SU-DHL-6 (cell line): ENCODE measurements around the gene SELENOO.

ENCODE experiments used
- H2AFZ ChIP-seq: fragments of 200-600 bp; sonication (generic); 2 replicates; pipeline ENCODE4 v1.6.1; 2014; ENCODE audit warnings: low read depth, mild to moderate bottlenecking, moderate library complexity, mixed read lengths, antibody characterized with exemption, low read length; ENCODE audit not compliant: severe bottlenecking
- H3F3A ChIP-seq: fragments of 200-600 bp; shearing (Covaris generic); 2 replicates; pipeline ENCODE4 v1.6.0; 2016; ENCODE audit warnings: antibody characterized with exemption, mild to moderate bottlenecking; ENCODE audit not compliant: insufficient read depth
- H3K27ac ChIP-seq: fragments of 200-600 bp; sonication (generic); 2 replicates; pipeline ENCODE4 v1.5.1; 2016; ENCODE audit warnings: low read depth, mild to moderate bottlenecking, low read length, moderate library complexity, mixed read lengths
- H3K27me3 ChIP-seq: fragments of 200-600 bp; sonication (generic), shearing (Covaris generic); 2 replicates; pipeline ENCODE4 v1.6.0; 2014; ENCODE audit warnings: mild to moderate bottlenecking, low read length
- H3K36me3 ChIP-seq: fragments of 200-600 bp; sonication (generic); 2 replicates; pipeline ENCODE4 v1.6.1; 2014; ENCODE audit warnings: mild to moderate bottlenecking, low read length, mixed read lengths
- H3K4me2 ChIP-seq: fragments of 300-600, 200-600 bp; shearing (Covaris generic), sonication (generic); 2 replicates; pipeline ENCODE4 v1.6.0; 2014; ENCODE audit warnings: low read length, low read depth, mild to moderate bottlenecking; ENCODE audit not compliant: poor library complexity, severe bottlenecking
- H3K4me3 ChIP-seq: fragments of 200-600 bp; sonication (generic); 2 replicates; pipeline ENCODE4 v1.5.1; 2014; ENCODE audit warnings: antibody characterized with exemption, low read length, mild to moderate bottlenecking, mixed read lengths; ENCODE audit not compliant: insufficient read depth, poor library complexity, severe bottlenecking
- H3K79me2 ChIP-seq: fragments of 200-600 bp; sonication (generic); 2 replicates; pipeline ENCODE4 v1.6.1; 2014; ENCODE audit warnings: mild to moderate bottlenecking, low read length, moderate library complexity; ENCODE audit not compliant: insufficient read depth
- H3K9ac ChIP-seq: fragments of 200-600 bp; sonication (generic); 2 replicates; pipeline ENCODE4 v1.7.0; 2014; ENCODE audit warnings: mild to moderate bottlenecking, low read length
- H3K9me2 ChIP-seq: fragments of 200-600 bp; sonication (generic); replicated peaks from 2 replicates; pipeline ENCODE4 v1.6.1; 2014; ENCODE audit warnings: low read length; ENCODE audit not compliant: insufficient read depth
- H3K9me3 ChIP-seq: fragments of 200-600 bp; sonication (generic); 2 replicates; pipeline ENCODE4 v1.6.1; 2014; ENCODE audit warnings: low read length, mixed read lengths; ENCODE audit not compliant: insufficient read depth
- H4K20me1 ChIP-seq: fragments of 200-600 bp; sonication (generic); 2 replicates; pipeline ENCODE4 v1.6.1; 2014; ENCODE audit warnings: low read depth, mild to moderate bottlenecking, antibody characterized with exemption, low read length, moderate library complexity, mixed read lengths
- EZH2phosphoT487 ChIP-seq: fragments of 200-600 bp; sonication (generic), shearing (Covaris generic); conservative IDR thresholded peaks from 2 replicates; pipeline ENCODE4 v1.6.1; 2018; ENCODE audit warnings: mild to moderate bottlenecking, antibody characterized with exemption, low read length, moderate library complexity, mixed read lengths
- TF ChIP-seq, protein P1 (sequence below): fragments of 200-600 bp; sonication (generic); IDR thresholded peaks from one replicate; pipeline ENCODE4 v1.5.1; 2017; ENCODE audit warnings: antibody characterized with exemption, mild to moderate bottlenecking, low read length, moderate library complexity; ENCODE audit not compliant: insufficient read depth, poor library complexity, severe bottlenecking

The SELENOO gene

GRCh38 chr22:50258361-50259292 lies 57.8 kb downstream of the SELENOO start:
- Histone ChIP-seq H3K79me2 (no peaks in the 10 kb centered on the region), H3K27ac (no peak overlapping the region), H3K9me2 (no peaks in the 10 kb centered on the region), H4K20me1 (no peaks in the 10 kb centered on the region), H3F3A (no peaks in the 10 kb centered on the region), H3K27me3 (no peaks in the 10 kb centered on the region), H3K9ac (no peak overlapping the region), H2AFZ (no peak overlapping the region), H3K9me3 (no peaks in the 10 kb centered on the region), H3K4me2 (no peak overlapping the region), H3K4me3 (no peak overlapping the region), H3K36me3 (no peaks in the 10 kb centered on the region)
- TF ChIP-seq EZH2phosphoT487, result no peak
- TF ChIP-seq, protein P1, sequence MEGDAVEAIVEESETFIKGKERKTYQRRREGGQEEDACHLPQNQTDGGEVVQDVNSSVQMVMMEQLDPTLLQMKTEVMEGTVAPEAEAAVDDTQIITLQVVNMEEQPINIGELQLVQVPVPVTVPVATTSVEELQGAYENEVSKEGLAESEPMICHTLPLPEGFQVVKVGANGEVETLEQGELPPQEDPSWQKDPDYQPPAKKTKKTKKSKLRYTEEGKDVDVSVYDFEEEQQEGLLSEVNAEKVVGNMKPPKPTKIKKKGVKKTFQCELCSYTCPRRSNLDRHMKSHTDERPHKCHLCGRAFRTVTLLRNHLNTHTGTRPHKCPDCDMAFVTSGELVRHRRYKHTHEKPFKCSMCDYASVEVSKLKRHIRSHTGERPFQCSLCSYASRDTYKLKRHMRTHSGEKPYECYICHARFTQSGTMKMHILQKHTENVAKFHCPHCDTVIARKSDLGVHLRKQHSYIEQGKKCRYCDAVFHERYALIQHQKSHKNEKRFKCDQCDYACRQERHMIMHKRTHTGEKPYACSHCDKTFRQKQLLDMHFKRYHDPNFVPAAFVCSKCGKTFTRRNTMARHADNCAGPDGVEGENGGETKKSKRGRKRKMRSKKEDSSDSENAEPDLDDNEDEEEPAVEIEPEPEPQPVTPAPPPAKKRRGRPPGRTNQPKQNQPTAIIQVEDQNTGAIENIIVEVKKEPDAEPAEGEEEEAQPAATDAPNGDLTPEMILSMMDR, result no peak

DNA sequence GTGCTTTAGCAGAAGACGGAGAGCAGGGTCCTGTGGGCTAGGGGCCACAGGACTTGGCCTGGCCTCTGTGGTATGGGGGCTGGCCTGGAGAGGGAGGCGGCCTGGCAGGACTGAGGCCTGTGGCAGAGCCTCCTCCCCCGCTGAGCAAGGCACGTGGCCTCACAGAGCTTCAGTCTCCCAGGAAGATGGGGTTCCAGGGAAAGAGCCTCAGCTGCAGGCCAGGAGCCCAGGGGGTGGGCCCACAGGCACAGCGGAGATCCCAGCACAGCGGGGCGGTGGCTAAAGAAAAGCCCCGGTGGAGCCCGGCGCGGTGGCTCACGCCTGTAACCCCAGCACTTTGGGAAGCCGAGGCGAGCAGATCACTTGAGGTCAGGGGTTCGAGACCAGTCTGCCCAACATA lies 58.5 kb downstream of the SELENOO start:
- Histone ChIP-seq H4K20me1 (no peaks in the 10 kb centered on the region), H3K79me2 (no peaks in the 10 kb centered on the region), H3F3A (no peaks in the 10 kb centered on the region), H3K27me3 (no peaks in the 10 kb centered on the region), H3K9me2 (no peaks in the 10 kb centered on the region), H3K36me3 (no peaks in the 10 kb centered on the region), H3K9me3 (no peaks in the 10 kb centered on the region), H3K4me3 (no peak overlapping the region), H3K4me2 (no peak overlapping the region), H3K27ac (no peak overlapping the region), H2AFZ (no peak overlapping the region), H3K9ac (no peak overlapping the region)
- TF ChIP-seq, protein P1, result no peak
- no peak for TF ChIP-seq EZH2phosphoT487

GRCh38 chr22:50260434-50260800 lies 59.6 kb downstream of the SELENOO start:
- Histone ChIP-seq H3K4me3 (peak overlapping the region; percentile 64), H3K9me2 (no peaks in the 10 kb centered on the region), H3K9me3 (no peaks in the 10 kb centered on the region), H3K79me2 (no peaks in the 10 kb centered on the region), H3K9ac (peak overlapping the region; percentile 72), H2AFZ (no peak overlapping the region), H3K27ac (peak overlapping the region; percentile 1), H3K4me2 (peak overlapping the region; percentile 56), H3K27me3 (no peaks in the 10 kb centered on the region), H4K20me1 (no peaks in the 10 kb centered on the region), H3K36me3 (no peaks in the 10 kb centered on the region), H3F3A (no peaks in the 10 kb centered on the region)
- TF ChIP-seq, protein P1, result no peak
- no peak for TF ChIP-seq EZH2phosphoT487
